Measurements from ENCODE around the gene SMARCC1.

The SMARCC1 gene

GRCh38 chr3:47705391-47705790 lies 76.3 kb downstream of the SMARCC1 start:
- no peak overlapping the region for H3K27ac ChIP-seq (ENCODE audit: extremely low read depth, low read depth, low read length)
- no peaks in the 10 kb centered on the region for H3K9me3 ChIP-seq (ENCODE audit: control insufficient read depth, insufficient read depth, low read depth, low read length)
- TF ChIP-seq ZNF169 (tag by site-specific recombination; IDR thresholded peaks at IDR 0.05) = no peak
- TF ChIP-seq WT1 (tag by site-specific recombination; IDR thresholded peaks at IDR 0.05) = no peak
- no peak for TF ChIP-seq GLI2 (tag by site-specific recombination; IDR thresholded peaks at IDR 0.05; ENCODE audit: borderline replicate concordance, low read depth)
- no peak for TF ChIP-seq ZNF600 (tag by site-specific recombination; IDR thresholded peaks at IDR 0.05)
- no peak for TF ChIP-seq ZNF776 (tag by site-specific recombination; IDR thresholded peaks at IDR 0.05; ENCODE audit: borderline replicate concordance)
- TF ChIP-seq TRIM28 (IDR thresholded peaks at IDR 0.05; ENCODE audit: borderline replicate concordance, low read length) = no peak
- no peak for TF ChIP-seq ZNF585B (tag by site-specific recombination; IDR thresholded peaks at IDR 0.05)
- no peak for TF ChIP-seq ZNF76 (tag by site-specific recombination; IDR thresholded peaks at IDR 0.05; ENCODE audit: borderline replicate concordance, low read depth)
- no peak for TF ChIP-seq AEBP2 (tag by site-specific recombination; IDR thresholded peaks at IDR 0.05; ENCODE audit: borderline replicate concordance)
- no peak for TF ChIP-seq ZNF423 (tag by site-specific recombination; IDR thresholded peaks at IDR 0.05)
- no peak for TF ChIP-seq ZNF121 (tag by site-specific recombination; IDR thresholded peaks at IDR 0.05)
- no peak for TF ChIP-seq ZNF530 (tag by site-specific recombination; IDR thresholded peaks at IDR 0.05; ENCODE audit: low read depth)
- no peak for TF ChIP-seq ZSCAN5A (tag by site-specific recombination; IDR thresholded peaks at IDR 0.05)
- no peak for TF ChIP-seq BCL6B (tag by site-specific recombination; IDR thresholded peaks at IDR 0.05)
- no peak for TF ChIP-seq MZF1 (tag by site-specific recombination; IDR thresholded peaks at IDR 0.05; ENCODE audit: borderline replicate concordance)
- no peak for TF ChIP-seq ZNF394 (tag by site-specific recombination; IDR thresholded peaks at IDR 0.05; ENCODE audit: borderline replicate concordance)
- H3K36me3 ChIP-seq (ENCODE audit: control insufficient read depth in 2 of 2, insufficient read depth in 1 of 2, low read length in 2 of 2) = peaks cover 48 to 75% of the 10 kb centered on the region in 2 experiments
- POLR2A ChIA-PET = interaction anchor here (1.1 kb wide), 1 partner anchor 76 kb away, joined by 3 read pairs; the partner anchor contains the start of gene SMARCC1
- H3K4me1 ChIP-seq (ENCODE audit: control insufficient read depth, insufficient read depth, low read length) = peaks cover 4% of the 10 kb centered on the region; the same call in 1 of the 2 replicates
- CTCF ChIA-PET = interaction anchor here (0.7 kb wide), 1 partner anchor 549 kb away, joined by 3 read pairs; no protein-coding TSS in a partner anchor
- H3K4me3 ChIP-seq (ENCODE audit: low read depth, low read length) = no peak overlapping the region

GRCh38 chr3:47704237-47704612 lies 77.5 kb downstream of the SMARCC1 start:
- TF ChIP-seq ZNF335 (tag by site-specific recombination; conservative IDR thresholded peaks at IDR 0.05) (peak; percentile 16; the same call in 1 of the 2 replicates), ZBTB17 (tag by site-specific recombination; IDR thresholded peaks at IDR 0.05) (no peak), KLF8 (tag by site-specific recombination; IDR thresholded peaks at IDR 0.05) (0 out of 2 replicates have a peak, but pooled peaks have one; percentile 3)
- Histone ChIP-seq H3K4me1 (ENCODE audit: control insufficient read depth, insufficient read depth, low read length) (peaks cover 4% of the 10 kb centered on the region; the same call in 1 of the 2 replicates), H3K4me3 (ENCODE audit: low read depth, low read length) (no peak overlapping the region), H3K36me3 (ENCODE audit: control insufficient read depth in 2 of 2, insufficient read depth in 1 of 2, low read length in 2 of 2) (peaks cover 45 to 69% of the 10 kb centered on the region in 2 experiments), H3K27ac (ENCODE audit: extremely low read depth, low read depth, low read length) (no peak overlapping the region), H3K9me3 (ENCODE audit: control insufficient read depth, insufficient read depth, low read depth, low read length) (no peaks in the 10 kb centered on the region)
- CTCF ChIA-PET = no interaction called here
- POLR2A ChIA-PET = no interaction called here

- H3K4me3 ChIP-seq (ENCODE audit: low read depth, low read length) = no peak overlapping the region
- peaks cover 4% of the 10 kb centered on the region; the same call in 1 of the 2 replicates for H3K4me1 ChIP-seq (ENCODE audit: control insufficient read depth, insufficient read depth, low read length)
- ChIA-PET CTCF (no interaction called here), POLR2A (no interaction called here)
- H3K36me3 ChIP-seq (ENCODE audit: control insufficient read depth in 2 of 2, insufficient read depth in 1 of 2, low read length in 2 of 2) = peaks cover 49 to 58% of the 10 kb centered on the region in 2 experiments
- no peaks in the 10 kb centered on the region for H3K9me3 ChIP-seq (ENCODE audit: control insufficient read depth, insufficient read depth, low read depth, low read length)
- no peak overlapping the region for H3K27ac ChIP-seq (ENCODE audit: extremely low read depth, low read depth, low read length)
- TF ChIP-seq ELK4 (IDR thresholded peaks at IDR 0.05; ENCODE audit: borderline replicate concordance, low read depth, low read length) = no peak
- TF ChIP-seq GLIS2 (tag by site-specific recombination; IDR thresholded peaks at IDR 0.05) = no peak
- TF ChIP-seq ZNF223 (tag by site-specific recombination; IDR thresholded peaks at IDR 0.05) = no peak
- TF ChIP-seq ZNF488 (tag by site-specific recombination; IDR thresholded peaks at IDR 0.05) = no peak
- no peak for TF ChIP-seq ZNF292 (tag by site-specific recombination; IDR thresholded peaks at IDR 0.05; ENCODE audit: borderline replicate concordance, low read depth)
- no peak for TF ChIP-seq ZNF629 (tag by site-specific recombination; IDR thresholded peaks at IDR 0.05)
- no peak for TF ChIP-seq ZBTB17 (tag by site-specific recombination; IDR thresholded peaks at IDR 0.05)
- no peak for TF ChIP-seq HOXA7 (CRISPR knock-in tag; IDR thresholded peaks at IDR 0.05; ENCODE audit: borderline replicate concordance)
- TF ChIP-seq SP3 (tag by site-specific recombination; IDR thresholded peaks at IDR 0.05) = no peak
Observed at GRCh38 chr3:47701388-47701787, 80.3 kb downstream of the SMARCC1 start.
